Measurements from ENCODE around the gene ITGB3BP. TPM values are rescaled to one million over a fixed set of nuclear protein-coding genes. Genes with fewer than 3 reads are reported as not detected.

The ITGB3BP gene
- total RNA-seq, 1 experiment from 2014 or later, result 50.2 TPM

DNA sequence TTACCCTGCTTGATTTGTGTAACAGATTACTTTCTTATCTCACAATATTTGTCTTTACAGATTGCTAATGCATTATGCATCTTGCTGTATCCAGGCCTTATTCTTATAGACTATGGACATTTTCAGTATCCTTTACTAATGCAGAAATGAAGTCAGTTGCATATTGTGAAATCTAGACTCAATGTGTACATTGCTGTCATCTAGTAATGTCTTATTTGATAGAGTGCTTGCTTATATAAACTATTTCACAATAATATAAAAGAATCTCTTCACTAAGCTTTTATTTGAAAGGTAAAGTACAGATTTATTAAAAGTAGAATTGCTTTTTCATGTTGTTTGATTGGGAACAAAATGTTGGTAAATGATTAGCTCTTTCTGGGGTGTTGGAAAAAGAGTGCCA, 116.0 kb downstream of the ITGB3BP start (continued):
- TF ChIP-seq, protein P1, sequence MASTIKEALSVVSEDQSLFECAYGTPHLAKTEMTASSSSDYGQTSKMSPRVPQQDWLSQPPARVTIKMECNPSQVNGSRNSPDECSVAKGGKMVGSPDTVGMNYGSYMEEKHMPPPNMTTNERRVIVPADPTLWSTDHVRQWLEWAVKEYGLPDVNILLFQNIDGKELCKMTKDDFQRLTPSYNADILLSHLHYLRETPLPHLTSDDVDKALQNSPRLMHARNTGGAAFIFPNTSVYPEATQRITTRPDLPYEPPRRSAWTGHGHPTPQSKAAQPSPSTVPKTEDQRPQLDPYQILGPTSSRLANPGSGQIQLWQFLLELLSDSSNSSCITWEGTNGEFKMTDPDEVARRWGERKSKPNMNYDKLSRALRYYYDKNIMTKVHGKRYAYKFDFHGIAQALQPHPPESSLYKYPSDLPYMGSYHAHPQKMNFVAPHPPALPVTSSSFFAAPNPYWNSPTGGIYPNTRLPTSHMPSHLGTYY (CRISPR knock-in tag; IDR thresholded peaks at IDR 0.05), result no peak
- TF ChIP-seq, protein P2, sequence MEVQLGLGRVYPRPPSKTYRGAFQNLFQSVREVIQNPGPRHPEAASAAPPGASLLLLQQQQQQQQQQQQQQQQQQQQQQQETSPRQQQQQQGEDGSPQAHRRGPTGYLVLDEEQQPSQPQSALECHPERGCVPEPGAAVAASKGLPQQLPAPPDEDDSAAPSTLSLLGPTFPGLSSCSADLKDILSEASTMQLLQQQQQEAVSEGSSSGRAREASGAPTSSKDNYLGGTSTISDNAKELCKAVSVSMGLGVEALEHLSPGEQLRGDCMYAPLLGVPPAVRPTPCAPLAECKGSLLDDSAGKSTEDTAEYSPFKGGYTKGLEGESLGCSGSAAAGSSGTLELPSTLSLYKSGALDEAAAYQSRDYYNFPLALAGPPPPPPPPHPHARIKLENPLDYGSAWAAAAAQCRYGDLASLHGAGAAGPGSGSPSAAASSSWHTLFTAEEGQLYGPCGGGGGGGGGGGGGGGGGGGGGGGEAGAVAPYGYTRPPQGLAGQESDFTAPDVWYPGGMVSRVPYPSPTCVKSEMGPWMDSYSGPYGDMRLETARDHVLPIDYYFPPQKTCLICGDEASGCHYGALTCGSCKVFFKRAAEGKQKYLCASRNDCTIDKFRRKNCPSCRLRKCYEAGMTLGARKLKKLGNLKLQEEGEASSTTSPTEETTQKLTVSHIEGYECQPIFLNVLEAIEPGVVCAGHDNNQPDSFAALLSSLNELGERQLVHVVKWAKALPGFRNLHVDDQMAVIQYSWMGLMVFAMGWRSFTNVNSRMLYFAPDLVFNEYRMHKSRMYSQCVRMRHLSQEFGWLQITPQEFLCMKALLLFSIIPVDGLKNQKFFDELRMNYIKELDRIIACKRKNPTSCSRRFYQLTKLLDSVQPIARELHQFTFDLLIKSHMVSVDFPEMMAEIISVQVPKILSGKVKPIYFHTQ (CRISPR knock-in tag; IDR thresholded peaks at IDR 0.05), result no peak
- no peak for TF ChIP-seq JUN (CRISPR knock-in tag; IDR thresholded peaks at IDR 0.05)
- no peak for TF ChIP-seq RORB (CRISPR knock-in tag; IDR thresholded peaks at IDR 0.05)
- TF ChIP-seq, protein P3, sequence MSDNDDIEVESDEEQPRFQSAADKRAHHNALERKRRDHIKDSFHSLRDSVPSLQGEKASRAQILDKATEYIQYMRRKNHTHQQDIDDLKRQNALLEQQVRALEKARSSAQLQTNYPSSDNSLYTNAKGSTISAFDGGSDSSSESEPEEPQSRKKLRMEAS (CRISPR knock-in tag; IDR thresholded peaks at IDR 0.05), result no peak
- no peak for TF ChIP-seq ZNF671 (CRISPR knock-in tag; IDR thresholded peaks at IDR 0.05)
- TF ChIP-seq TEAD4 (CRISPR knock-in tag; IDR thresholded peaks at IDR 0.05), result no peak
- no peak for TF ChIP-seq GABPB1 (CRISPR knock-in tag; IDR thresholded peaks at IDR 0.05)
- TF ChIP-seq ETV6 (CRISPR knock-in tag; IDR thresholded peaks at IDR 0.05), result no peak
- TF ChIP-seq, protein P4, sequence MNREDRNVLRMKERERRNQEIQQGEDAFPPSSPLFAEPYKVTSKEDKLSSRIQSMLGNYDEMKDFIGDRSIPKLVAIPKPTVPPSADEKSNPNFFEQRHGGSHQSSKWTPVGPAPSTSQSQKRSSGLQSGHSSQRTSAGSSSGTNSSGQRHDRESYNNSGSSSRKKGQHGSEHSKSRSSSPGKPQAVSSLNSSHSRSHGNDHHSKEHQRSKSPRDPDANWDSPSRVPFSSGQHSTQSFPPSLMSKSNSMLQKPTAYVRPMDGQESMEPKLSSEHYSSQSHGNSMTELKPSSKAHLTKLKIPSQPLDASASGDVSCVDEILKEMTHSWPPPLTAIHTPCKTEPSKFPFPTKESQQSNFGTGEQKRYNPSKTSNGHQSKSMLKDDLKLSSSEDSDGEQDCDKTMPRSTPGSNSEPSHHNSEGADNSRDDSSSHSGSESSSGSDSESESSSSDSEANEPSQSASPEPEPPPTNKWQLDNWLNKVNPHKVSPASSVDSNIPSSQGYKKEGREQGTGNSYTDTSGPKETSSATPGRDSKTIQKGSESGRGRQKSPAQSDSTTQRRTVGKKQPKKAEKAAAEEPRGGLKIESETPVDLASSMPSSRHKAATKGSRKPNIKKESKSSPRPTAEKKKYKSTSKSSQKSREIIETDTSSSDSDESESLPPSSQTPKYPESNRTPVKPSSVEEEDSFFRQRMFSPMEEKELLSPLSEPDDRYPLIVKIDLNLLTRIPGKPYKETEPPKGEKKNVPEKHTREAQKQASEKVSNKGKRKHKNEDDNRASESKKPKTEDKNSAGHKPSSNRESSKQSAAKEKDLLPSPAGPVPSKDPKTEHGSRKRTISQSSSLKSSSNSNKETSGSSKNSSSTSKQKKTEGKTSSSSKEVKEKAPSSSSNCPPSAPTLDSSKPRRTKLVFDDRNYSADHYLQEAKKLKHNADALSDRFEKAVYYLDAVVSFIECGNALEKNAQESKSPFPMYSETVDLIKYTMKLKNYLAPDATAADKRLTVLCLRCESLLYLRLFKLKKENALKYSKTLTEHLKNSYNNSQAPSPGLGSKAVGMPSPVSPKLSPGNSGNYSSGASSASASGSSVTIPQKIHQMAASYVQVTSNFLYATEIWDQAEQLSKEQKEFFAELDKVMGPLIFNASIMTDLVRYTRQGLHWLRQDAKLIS (CRISPR knock-in tag; IDR thresholded peaks at IDR 0.05; ENCODE audit: borderline replicate concordance), result no peak
- TF ChIP-seq, protein P5, sequence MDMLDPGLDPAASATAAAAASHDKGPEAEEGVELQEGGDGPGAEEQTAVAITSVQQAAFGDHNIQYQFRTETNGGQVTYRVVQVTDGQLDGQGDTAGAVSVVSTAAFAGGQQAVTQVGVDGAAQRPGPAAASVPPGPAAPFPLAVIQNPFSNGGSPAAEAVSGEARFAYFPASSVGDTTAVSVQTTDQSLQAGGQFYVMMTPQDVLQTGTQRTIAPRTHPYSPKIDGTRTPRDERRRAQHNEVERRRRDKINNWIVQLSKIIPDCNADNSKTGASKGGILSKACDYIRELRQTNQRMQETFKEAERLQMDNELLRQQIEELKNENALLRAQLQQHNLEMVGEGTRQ (CRISPR knock-in tag; IDR thresholded peaks at IDR 0.05), result no peak

DNA sequence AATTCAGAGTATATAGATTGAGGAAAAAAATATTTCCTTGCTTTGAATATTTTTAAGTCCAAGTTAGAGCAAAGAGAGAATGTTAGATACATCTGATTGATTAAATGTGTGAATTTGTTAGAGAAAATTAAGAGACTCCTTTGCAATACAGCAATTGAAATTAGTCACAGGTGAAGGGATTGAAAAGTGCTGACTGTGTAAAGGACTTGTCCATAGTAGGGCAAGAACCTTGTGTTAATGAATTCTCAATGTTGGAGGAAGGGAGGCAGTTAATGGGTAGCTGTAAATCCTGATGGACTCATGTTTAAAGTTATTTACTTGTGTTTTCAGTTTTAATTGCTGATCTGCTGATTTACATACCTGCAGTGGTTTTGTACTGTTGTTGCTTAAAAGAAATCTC, 117.0 kb downstream of the ITGB3BP start:
- no peak for DNase-seq (ENCODE audit: low spot score)
- H3K27ac Mint-ChIP-seq, result no peak overlapping the region
- H3K36me3 Mint-ChIP-seq, result no peaks in the 10 kb centered on the region
- H3K4me1 Mint-ChIP-seq, result 0 out of 2 replicates have a peak, but pooled peaks cover 2% of the 10 kb centered on the region
- H3K27me3 Mint-ChIP-seq (ENCODE audit: low read depth), result no peaks in the 10 kb centered on the region
- POLR2A ChIA-PET, result no interaction called here
- ATAC-seq, result no peak
- no peak overlapping the region for H3K4me3 Mint-ChIP-seq
- CTCF ChIA-PET, result interaction anchor here (1.4 to 1.6 kb wide), 2 partner anchors 79 to 500 kb away, joined by 3 to 4 read pairs; no protein-coding TSS in a partner anchor
- H3K9me3 Mint-ChIP-seq, result no peaks in the 10 kb centered on the region
- TF ChIP-seq NR1H2 (CRISPR knock-in tag; IDR thresholded peaks at IDR 0.05) (no peak), TCF7 (CRISPR knock-in tag; IDR thresholded peaks at IDR 0.05; ENCODE audit: low read depth) (no peak), FOXK1 (CRISPR knock-in tag; IDR thresholded peaks at IDR 0.05) (no peak), NFYB (CRISPR knock-in tag; conservative IDR thresholded peaks at IDR 0.05; ENCODE audit: low read depth) (no peak), CREB1 (CRISPR knock-in tag; IDR thresholded peaks at IDR 0.05) (no peak), NFATC4 (CRISPR knock-in tag; IDR thresholded peaks at IDR 0.05) (no peak), ZNF416 (CRISPR knock-in tag; IDR thresholded peaks at IDR 0.05) (no peak), ZNF317 (CRISPR knock-in tag; IDR thresholded peaks at IDR 0.05; ENCODE audit: borderline replicate concordance, low read depth) (no peak), CBFB (CRISPR knock-in tag; IDR thresholded peaks at IDR 0.05; ENCODE audit: low read depth) (no peak), SMAD4 (CRISPR knock-in tag; IDR thresholded peaks at IDR 0.05) (no peak)
- TF ChIP-seq, protein P6, sequence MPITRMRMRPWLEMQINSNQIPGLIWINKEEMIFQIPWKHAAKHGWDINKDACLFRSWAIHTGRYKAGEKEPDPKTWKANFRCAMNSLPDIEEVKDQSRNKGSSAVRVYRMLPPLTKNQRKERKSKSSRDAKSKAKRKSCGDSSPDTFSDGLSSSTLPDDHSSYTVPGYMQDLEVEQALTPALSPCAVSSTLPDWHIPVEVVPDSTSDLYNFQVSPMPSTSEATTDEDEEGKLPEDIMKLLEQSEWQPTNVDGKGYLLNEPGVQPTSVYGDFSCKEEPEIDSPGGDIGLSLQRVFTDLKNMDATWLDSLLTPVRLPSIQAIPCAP (CRISPR knock-in tag; IDR thresholded peaks at IDR 0.05), result no peak
- TF ChIP-seq, protein P7, sequence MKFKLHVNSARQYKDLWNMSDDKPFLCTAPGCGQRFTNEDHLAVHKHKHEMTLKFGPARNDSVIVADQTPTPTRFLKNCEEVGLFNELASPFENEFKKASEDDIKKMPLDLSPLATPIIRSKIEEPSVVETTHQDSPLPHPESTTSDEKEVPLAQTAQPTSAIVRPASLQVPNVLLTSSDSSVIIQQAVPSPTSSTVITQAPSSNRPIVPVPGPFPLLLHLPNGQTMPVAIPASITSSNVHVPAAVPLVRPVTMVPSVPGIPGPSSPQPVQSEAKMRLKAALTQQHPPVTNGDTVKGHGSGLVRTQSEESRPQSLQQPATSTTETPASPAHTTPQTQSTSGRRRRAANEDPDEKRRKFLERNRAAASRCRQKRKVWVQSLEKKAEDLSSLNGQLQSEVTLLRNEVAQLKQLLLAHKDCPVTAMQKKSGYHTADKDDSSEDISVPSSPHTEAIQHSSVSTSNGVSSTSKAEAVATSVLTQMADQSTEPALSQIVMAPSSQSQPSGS (CRISPR knock-in tag; IDR thresholded peaks at IDR 0.05; ENCODE audit: borderline replicate concordance, low read depth), result no peak
- TF ChIP-seq, protein P8, sequence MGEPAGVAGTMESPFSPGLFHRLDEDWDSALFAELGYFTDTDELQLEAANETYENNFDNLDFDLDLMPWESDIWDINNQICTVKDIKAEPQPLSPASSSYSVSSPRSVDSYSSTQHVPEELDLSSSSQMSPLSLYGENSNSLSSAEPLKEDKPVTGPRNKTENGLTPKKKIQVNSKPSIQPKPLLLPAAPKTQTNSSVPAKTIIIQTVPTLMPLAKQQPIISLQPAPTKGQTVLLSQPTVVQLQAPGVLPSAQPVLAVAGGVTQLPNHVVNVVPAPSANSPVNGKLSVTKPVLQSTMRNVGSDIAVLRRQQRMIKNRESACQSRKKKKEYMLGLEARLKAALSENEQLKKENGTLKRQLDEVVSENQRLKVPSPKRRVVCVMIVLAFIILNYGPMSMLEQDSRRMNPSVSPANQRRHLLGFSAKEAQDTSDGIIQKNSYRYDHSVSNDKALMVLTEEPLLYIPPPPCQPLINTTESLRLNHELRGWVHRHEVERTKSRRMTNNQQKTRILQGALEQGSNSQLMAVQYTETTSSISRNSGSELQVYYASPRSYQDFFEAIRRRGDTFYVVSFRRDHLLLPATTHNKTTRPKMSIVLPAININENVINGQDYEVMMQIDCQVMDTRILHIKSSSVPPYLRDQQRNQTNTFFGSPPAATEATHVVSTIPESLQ (CRISPR knock-in tag; IDR thresholded peaks at IDR 0.05), result no peak
